ES-I3 (cell line): ENCODE measurements around the gene SUPT6H.
"Not testable (repeated sequence)": the region's sequence is repeated elsewhere in the genome, so short reads cannot be mapped to it uniquely, and the experiment has no call there.

Experiments used
- H3K36me3 ChIP-seq: 2 replicates; pipeline ENCODE4 v1.6.1; 2013; ENCODE audit warnings: mild to moderate bottlenecking, low read length, control low read depth, moderate library complexity; ENCODE audit not compliant: insufficient read depth
- H3K4me1 ChIP-seq: 2 replicates; pipeline ENCODE4 v1.6.1; 2013; ENCODE audit warnings: mild to moderate bottlenecking, control low read depth, low read length; ENCODE audit not compliant: insufficient read depth
- H3K9ac ChIP-seq: 2 replicates; pipeline ENCODE4 v1.6.1; 2013; ENCODE audit warnings: low read depth, mild to moderate bottlenecking, low read length, moderate library complexity
- H3K9me3 ChIP-seq: 2 replicates; pipeline ENCODE4 v1.6.1; 2013; ENCODE audit warnings: mild to moderate bottlenecking, low read length, moderate library complexity; ENCODE audit not compliant: control insufficient read depth, insufficient read depth

The SUPT6H gene

DNA sequence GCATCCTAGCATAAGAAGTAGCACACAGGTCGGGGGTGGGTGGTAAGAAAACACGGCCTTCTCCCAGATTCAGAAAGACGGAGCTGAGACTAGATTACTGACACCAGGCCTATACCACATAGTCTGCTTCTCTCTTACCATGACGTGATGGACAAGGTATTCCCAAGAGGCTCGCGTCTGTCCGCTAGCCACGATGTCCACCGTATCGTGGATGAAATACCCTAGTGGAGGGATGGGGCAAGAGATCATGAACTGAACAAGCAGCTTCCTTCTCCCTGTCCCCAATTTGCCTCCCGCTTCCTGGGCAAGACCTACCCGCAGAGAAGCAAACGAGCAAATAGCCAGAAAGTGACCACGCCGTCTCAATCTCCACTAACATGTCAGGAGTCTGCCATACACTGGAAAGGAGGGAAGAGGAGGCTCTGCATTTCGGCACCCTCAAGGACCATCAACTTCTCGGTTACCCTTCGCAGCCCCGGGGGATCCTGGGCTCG is 63.2 kb downstream of the SUPT6H start:
- Histone ChIP-seq H3K4me1 (peaks cover 21% of the 10 kb centered on the region; the same call in 1 of the 2 replicates), H3K9me3 (no peaks in the 10 kb centered on the region), H3K9ac (peak overlapping the region; percentile 44), H3K36me3 (peaks cover 40% of the 10 kb centered on the region)

DNA sequence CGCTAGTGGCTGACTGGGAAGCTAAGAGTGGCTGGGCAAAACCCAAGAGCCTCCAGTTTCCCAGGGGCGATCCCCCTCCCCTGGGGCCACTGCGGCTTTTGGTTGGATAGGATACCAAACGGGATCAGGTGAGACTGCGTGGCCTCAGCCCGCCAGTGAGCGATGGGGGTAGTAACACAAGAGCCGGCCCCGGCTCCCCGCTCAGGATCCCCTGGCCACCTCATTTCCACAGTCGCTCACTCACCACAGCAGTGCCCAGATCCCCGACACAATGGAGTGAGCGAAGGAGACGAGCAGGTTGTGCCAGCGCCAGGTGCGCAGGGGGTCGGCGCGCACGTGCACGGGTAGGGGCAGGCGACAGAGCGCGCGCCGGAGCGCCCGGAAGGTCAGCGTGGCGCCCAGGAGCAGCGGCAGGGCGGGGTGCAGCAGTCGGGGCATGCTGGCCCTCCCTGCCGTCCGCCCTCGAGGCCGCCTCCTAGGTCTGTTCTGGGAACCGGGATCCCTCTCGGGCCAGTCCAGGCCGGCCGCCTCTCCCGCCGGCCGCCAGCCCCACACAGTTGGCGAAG is 63.7 kb downstream of the SUPT6H start:
- peaks cover 21% of the 10 kb centered on the region; the same call in 1 of the 2 replicates for H3K4me1 ChIP-seq
- H3K36me3 ChIP-seq: peaks cover 35% of the 10 kb centered on the region
- H3K9me3 ChIP-seq: no peaks in the 10 kb centered on the region
- peak overlapping the region; percentile 44 for H3K9ac ChIP-seq

DNA sequence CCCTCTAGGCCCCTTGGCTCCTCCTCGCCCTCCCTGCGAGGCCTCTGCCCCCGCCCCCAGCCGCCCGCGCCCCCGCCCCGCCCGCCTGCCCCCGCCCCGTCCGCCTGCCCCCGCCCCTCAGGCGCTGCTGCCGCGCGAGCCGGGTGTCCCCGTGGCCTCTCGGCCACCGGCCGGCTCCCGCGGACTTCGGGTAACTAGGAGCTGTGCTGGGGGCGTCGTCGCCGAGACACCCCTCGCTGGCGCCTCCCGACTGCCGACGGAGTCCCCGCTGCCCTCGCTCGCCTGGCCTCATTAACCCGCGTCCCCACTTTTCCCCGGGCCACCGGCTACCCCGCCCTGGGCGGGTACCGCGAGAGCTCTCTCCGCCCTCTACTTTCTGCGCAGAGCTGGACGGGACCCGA is 64.2 kb downstream of the SUPT6H start, which contains the start of gene TLCD1:
TSS of gene TLCD1 (minus strand) at position 8 of the 401 bp plus-strand sequence. CDS start 136 bp downstream, outside the sequence.
- H3K9ac ChIP-seq: peak within 1 kb of the TSS; percentile 92
- peaks cover 31% of the 10 kb centered on the region for H3K36me3 ChIP-seq
- H3K9me3 ChIP-seq: no peaks in the 10 kb centered on the region
- H3K4me1 ChIP-seq: peaks cover 21% of the 10 kb centered on the region; the same call in 1 of the 2 replicates

DNA sequence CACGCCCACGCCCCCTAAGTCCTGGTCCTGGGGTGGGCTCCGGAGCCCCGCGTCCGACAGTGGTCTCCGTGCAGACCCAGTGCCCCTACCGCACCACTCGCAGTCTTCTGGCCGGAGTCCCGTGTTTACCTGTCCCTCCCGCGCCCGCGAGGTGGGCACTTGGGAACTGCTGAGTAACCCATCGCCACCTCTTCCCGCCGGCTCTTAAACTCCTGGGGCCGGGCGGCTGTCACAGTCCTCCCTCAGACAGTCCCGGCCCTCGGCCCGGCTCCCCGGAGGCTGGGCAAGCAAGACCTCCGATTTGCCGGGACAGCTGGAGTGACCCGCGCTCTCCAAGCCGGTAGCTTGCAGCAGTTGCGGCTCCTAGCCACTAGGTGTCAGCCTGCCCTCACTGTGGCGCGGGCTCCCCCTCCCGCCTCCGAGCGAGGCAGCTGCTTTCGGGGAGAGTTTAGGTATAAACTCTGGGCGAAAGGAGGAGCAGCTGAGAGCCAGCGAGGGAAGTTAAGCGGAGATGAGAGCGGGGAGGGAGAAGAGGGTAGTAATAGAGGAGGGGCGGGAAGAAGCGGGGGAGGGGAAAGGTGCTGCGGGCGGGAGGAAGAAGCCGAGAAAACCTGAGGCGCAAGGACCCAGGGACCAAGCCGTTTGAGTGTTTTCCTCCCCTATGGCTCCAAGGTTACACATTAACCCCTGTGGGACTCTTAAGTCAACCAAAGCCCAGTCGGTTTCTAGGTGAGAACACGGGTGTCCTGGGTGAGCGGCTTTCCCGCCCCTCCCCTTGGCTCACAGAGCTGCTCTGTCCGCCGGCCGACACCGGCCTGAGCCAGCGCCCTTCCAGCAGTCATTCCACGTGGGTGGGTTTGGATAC is 64.9 kb downstream of the SUPT6H start:
- Histone ChIP-seq H3K9ac (peak overlapping the region; percentile 92), H3K4me1 (peaks cover 16% of the 10 kb centered on the region; the same call in 1 of the 2 replicates), H3K9me3 (no peaks in the 10 kb centered on the region), H3K36me3 (peaks cover 26% of the 10 kb centered on the region)

DNA sequence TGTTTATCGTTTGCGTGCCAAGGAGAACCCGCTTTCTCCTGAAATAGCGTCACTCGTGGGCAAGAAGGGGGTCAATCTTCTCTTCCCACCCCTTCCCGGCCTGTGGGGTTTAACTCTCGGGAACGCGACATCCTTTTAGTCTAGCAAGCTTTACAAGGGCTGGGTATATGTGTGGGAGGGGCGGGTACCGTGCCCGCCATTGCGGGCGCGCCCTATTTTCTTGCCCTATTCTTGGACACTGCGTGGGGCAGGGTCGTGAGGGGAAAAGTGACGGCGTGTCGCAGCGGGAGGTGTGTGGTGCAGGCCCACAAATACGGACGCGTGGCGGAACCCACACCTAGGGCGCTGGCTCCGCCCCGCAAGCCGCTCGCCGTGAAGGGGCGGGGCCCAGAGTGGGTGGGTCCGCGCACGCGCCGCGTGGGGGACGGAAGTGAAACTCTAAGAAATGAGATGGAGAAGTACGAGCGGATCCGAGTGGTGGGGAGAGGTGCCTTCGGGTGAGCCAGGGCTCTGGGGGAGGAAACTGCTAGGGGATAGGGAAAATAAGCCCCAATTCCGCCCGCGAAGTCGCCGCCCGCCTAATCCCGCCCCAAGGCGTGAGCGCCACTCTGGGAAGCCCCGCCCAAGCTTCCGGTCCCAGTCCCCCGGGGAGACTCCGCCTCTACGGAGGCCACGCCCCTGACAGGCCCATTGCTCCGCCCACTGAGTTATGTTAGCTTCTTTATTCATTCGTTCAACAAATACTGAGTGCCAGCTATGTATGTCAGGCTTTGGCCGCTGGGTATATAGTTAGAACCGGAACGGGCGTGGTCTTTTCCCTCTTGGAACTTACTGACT is 66.6 kb downstream of the SUPT6H start, which contains the start of gene NEK8:
TSS of gene NEK8 (plus strand) at position 425 of the 837 bp plus-strand sequence. CDS start at position 451, 26 bp downstream.
- H3K9me3 ChIP-seq: no peaks in the 10 kb centered on the region
- peaks cover 13% of the 10 kb centered on the region for H3K36me3 ChIP-seq
- H3K4me1 ChIP-seq: peaks cover 4% of the 10 kb centered on the region; the same call in 1 of the 2 replicates
- H3K9ac ChIP-seq: peak within 1 kb of the TSS; percentile 92

DNA sequence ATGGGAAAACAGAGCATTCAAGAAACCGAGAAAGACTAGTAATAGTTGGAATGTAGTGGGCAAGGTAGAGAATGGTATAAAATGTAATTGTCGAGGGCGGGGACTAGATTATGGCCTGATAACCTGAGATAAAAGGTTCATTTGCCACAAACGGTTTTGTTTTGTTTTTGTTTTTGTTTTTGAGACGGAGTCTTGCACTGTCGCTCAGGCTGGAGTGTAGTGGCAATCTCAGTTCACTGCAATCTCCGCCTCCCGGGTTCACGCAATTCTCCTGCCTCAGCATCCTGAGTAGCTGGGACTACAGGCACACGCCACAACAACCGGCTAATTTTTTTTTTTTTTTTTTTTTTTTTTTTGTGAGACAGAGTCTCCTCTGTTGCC is 67.9 kb downstream of the SUPT6H start:
- Histone ChIP-seq H3K9ac (no peak overlapping the region), H3K36me3 (peaks cover 1% of the 10 kb centered on the region; the same call in 1 of the 2 replicates)

DNA sequence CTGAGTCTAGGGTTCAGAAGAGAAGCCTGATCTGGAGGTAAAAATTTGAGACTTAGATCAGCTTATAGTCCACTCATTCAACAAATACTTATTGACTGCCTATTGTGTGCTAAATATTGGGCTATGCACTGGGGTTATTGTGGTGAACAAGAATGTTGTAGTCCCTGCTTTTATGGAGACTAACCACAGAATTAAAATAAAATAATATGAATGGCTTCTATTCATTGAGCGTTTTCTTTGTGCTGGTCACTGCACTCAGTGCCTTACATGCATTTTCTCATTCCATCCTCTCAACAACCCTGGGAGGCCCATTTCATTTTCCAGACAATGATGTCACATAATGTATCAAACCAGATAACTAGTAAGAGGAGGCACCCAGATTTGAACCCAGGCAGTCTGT is 71.3 kb downstream of the SUPT6H start:
- H3K4me1 ChIP-seq: peaks cover 4% of the 10 kb centered on the region; the same call in 1 of the 2 replicates
- no peak overlapping the region for H3K9ac ChIP-seq
- H3K9me3 ChIP-seq: no peaks in the 10 kb centered on the region
- peaks cover 2% of the 10 kb centered on the region; the same call in 1 of the 2 replicates for H3K36me3 ChIP-seq

More for the DNA sequence above, 67.9 kb downstream of the SUPT6H start:
- Histone ChIP-seq H3K9me3 (no peaks in the 10 kb centered on the region), H3K4me1 (peaks cover 4% of the 10 kb centered on the region; the same call in 1 of the 2 replicates)

DNA sequence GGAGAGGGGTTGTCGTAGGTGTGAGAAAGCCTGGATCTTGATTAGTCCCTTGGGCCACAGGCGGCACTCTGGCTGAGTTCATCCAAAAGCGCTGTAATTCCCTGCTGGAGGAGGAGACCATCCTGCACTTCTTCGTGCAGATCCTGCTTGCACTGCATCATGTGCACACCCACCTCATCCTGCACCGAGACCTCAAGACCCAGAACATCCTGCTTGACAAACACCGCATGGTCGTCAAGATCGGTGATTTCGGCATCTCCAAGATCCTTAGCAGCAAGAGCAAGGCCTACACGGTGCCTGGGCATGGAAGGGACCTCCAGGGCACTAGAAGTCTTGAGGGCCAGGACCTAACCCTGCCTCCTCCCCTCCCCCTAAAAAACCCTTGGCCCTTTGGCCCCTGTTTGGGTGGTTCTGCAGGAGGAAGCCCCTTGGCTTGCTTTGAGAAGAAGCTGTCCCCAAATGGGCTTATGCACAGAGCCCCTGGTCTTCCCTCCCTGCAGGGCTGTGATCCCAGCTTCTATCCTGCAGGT is 72.8 kb downstream of the SUPT6H start:
- H3K36me3 ChIP-seq: peaks cover 5% of the 10 kb centered on the region; the same call in 1 of the 2 replicates
- no peaks in the 10 kb centered on the region for H3K9me3 ChIP-seq
- H3K9ac ChIP-seq: no peak overlapping the region
- no peaks in the 10 kb centered on the region; the same call in 1 of the 2 replicates for H3K4me1 ChIP-seq

DNA sequence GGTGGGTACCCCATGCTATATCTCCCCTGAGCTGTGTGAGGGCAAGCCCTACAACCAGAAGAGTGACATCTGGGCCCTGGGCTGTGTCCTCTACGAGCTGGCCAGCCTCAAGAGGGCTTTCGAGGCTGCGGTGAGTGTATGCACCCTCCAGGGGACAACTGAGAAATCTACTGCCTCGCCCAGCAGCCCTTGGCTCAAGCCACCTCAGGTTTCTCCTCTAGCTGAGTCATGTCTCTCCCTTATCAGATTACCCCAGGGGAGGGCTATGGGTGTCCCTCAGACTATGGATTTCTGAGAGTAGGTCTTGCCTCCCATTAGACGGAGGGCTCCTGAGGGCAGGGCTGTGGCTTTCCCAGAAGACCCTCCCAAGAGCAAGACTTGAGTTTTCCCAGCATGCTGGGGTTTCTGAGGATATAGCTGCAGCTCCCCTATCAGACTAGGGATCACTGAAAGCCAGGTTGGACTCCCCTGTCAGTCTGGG is 73.3 kb downstream of the SUPT6H start:
- Histone ChIP-seq H3K9ac (no peak overlapping the region), H3K36me3 (peaks cover 5% of the 10 kb centered on the region; the same call in 1 of the 2 replicates), H3K9me3 (no peaks in the 10 kb centered on the region), H3K4me1 (no peaks in the 10 kb centered on the region)

DNA sequence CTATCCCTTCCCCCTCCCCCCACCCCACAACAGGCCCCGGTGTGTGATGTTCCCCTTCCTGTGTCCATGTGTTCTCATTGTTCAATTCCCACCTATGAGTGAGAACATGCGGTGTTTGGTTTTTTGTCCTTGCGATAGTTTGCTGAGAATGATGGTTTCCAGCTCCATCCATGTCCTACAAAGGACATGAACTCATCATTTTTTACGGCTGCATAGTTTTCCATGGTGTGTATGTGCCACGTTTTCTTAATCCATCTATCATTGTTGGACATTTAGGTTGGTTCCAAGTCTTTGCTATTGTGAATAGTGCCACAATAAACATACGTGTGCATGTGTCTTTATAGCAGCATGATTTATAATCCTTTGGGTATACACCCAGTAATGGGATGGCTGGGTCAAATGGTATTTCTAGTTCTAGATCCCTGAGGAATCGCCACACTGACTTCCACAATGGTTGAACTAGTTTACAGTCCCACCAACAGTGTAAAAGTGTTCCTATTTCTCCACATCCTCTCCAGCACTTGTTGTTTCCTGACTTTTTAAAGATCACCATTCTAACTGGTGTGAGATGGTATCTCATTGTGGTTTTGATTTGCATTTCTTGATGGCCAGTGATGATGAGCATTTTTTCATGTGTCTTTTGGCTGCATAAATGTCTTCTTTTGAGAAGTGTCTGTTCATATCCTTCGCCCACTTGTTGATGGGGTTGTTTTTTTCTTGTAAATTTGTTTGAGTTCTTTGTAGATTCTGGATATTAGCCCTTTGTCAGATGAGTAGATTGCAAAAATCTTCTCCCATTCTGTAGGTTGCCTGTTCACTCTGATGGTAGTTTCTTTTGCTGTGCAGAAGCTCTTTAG is 74.1 kb downstream of the SUPT6H start:
- not testable (repeated sequence) for H3K9ac ChIP-seq, H3K4me1 ChIP-seq, H3K36me3 ChIP-seq, H3K9me3 ChIP-seq

DNA sequence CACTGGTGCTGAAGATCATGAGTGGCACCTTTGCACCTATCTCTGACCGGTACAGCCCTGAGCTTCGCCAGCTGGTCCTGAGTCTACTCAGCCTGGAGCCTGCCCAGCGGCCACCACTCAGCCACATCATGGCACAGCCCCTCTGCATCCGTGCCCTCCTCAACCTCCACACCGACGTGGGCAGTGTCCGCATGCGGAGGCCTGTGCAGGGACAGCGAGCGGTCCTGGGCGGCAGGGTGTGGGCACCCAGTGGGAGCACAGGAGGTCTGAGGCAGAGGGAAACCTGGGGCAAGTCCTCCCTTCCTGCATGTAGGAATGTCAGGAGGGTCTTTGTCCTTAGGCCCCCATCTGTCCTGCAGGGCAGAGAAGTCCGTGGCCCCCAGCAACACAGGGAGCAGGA is 75.3 kb downstream of the SUPT6H start:
- Histone ChIP-seq H3K4me1 (peaks cover 6% of the 10 kb centered on the region; the same call in 1 of the 2 replicates), H3K9ac (no peak overlapping the region), H3K36me3 (peaks cover 5% of the 10 kb centered on the region; the same call in 1 of the 2 replicates), H3K9me3 (no peaks in the 10 kb centered on the region)

DNA sequence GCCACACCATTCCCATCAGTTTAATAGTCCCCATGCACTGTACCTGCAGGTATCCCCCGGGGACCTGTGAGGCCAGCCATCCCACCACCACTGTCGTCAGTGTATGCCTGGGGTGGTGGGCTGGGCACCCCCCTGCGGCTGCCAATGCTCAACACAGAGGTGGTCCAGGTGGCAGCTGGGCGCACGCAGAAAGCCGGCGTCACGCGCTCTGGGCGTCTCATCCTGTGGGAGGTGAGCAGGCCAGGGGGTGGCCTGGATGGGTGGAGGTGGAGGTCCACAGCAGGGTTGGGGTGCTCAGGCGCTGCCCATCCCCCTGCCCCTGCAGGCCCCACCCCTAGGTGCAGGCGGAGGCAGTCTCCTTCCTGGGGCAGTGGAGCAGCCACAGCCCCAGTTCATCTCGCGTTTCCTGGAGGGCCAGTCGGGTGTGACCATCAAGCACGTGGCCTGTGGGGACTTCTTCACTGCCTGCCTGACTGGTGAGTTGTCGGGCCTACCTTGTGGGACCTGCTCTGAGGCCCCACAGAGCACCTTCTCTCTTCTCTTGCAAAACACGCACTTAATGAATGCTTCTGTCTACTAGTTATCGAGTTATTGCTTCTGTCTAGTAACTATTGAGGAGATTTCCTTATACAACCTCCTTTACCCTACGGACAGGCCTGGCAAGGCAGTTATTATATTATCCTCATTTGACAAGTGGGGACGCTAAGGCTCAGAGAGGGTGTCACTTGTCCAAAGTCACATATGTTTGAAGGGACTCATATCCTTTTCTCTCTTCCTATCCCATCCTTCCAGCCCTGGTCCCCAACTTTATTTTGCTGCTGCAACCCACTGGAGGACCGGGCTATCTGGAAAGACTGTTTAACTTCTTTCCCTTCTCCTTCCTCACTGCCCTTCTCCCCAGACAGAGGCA is 76.0 kb downstream of the SUPT6H start:
- Histone ChIP-seq H3K9ac (no peak overlapping the region), H3K9me3 (no peaks in the 10 kb centered on the region), H3K4me1 (peaks cover 7% of the 10 kb centered on the region; the same call in 1 of the 2 replicates), H3K36me3 (peaks cover 5% of the 10 kb centered on the region; the same call in 1 of the 2 replicates)
